WTC11 (cell line): ENCODE results near the gene TMED3. TPM values are rescaled to one million over a fixed set of nuclear protein-coding genes. Genes with fewer than 3 reads are reported as not detected.
"Not testable (repeated sequence)": the region's sequence is repeated elsewhere in the genome, so short reads cannot be mapped to it uniquely, and the experiment has no call there.

Source experiments
- ATAC-seq: fragments of 200-7000 bp; cut with Tn5 transposase; 2 replicates; pipeline ENCODE4 v1.10.0; 2021; ENCODE audit warnings: mild to moderate bottlenecking, moderate library complexity
- CTCF ChIA-PET: fragments of 300-600 bp; sonication (Branson Sonifier 250); formaldehyde crosslinking; loops from one replicate; lab custom pipeline; 2021; ENCODE audit warnings: antibody characterized with exemption; lab: Charles Lee
- POLR2A ChIA-PET: fragments of 350-600 bp; sonication (Branson Sonifier 250); formaldehyde crosslinking; loops from one replicate; lab custom pipeline; 2021; ENCODE audit warnings: antibody characterized with exemption; lab: Charles Lee
- DNase-seq: peaks from one replicate; pipeline ENCODE4 v3.0.0; 2021; ENCODE audit warnings: low spot score
- H3K27ac Mint-ChIP-seq: 2 replicates; pipeline ENCODE4 v1.8.0; 2021; ENCODE audit warnings: mixed read lengths
- H3K27me3 Mint-ChIP-seq: 2 replicates; pipeline ENCODE4 v1.8.0; 2021; ENCODE audit warnings: low read depth, mild to moderate bottlenecking, moderate library complexity, mixed read lengths
- H3K36me3 Mint-ChIP-seq: 2 replicates; pipeline ENCODE4 v1.8.0; 2021; ENCODE audit warnings: mixed read lengths
- H3K4me1 Mint-ChIP-seq: 2 replicates; pipeline ENCODE4 v1.8.0; 2022; ENCODE audit warnings: mixed read lengths
- H3K4me3 Mint-ChIP-seq: 2 replicates; pipeline ENCODE4 v1.8.0; 2021; ENCODE audit warnings: mild to moderate bottlenecking, moderate library complexity, mixed read lengths
- H3K9me3 Mint-ChIP-seq: 2 replicates; pipeline ENCODE4 v1.8.0; 2021; ENCODE audit warnings: mixed read lengths
- GTF2I ChIP-seq: fragments of 250-450 bp; sonication (Bioruptor Pico); conservative IDR thresholded peaks from 2 replicates; pipeline ENCODE4 v1.4.0; 2021; ENCODE audit warnings: mild to moderate bottlenecking
- IRF2 ChIP-seq: sonication (generic); formaldehyde crosslinking; IDR thresholded peaks from 2 replicates; pipeline ENCODE4 v1.8.0; 2022; ENCODE audit warnings: low read depth, missing genetic modification reagents, borderline replicate concordance
- NR2C2 ChIP-seq: sonication (generic); formaldehyde crosslinking; IDR thresholded peaks from 2 replicates; pipeline ENCODE4 v1.8.0; 2022; ENCODE audit warnings: mild to moderate bottlenecking, missing genetic modification reagents
- OVOL2 ChIP-seq: fragments of 250-450 bp; sonication (Bioruptor Pico); IDR thresholded peaks from 2 replicates; pipeline ENCODE4 v1.9.0; 2021; ENCODE audit warnings: mild to moderate bottlenecking, borderline replicate concordance
- PRRX2 ChIP-seq: fragments of 250-450 bp; sonication (Bioruptor Pico); IDR thresholded peaks from 2 replicates; pipeline ENCODE4 v1.8.0; 2021; ENCODE audit warnings: mild to moderate bottlenecking
- TCF7 ChIP-seq: sonication (generic); formaldehyde crosslinking; IDR thresholded peaks from 2 replicates; pipeline ENCODE4 v1.8.0; 2022; ENCODE audit warnings: mild to moderate bottlenecking, low read depth, missing genetic modification reagents, moderate library complexity
- ZNF232 ChIP-seq: sonication (generic); formaldehyde crosslinking; IDR thresholded peaks from 2 replicates; pipeline ENCODE4 v1.8.0; 2022; ENCODE audit warnings: mild to moderate bottlenecking, missing genetic modification reagents
- total RNA-seq: library from RNA; stranded (reverse); gene quantifications from 3 replicates; pipeline ENCODE4 v1.2.3, GENCODE V29; 2021
- TF ChIP-seq, protein P1 (sequence below): sonication (generic); formaldehyde crosslinking; IDR thresholded peaks from 2 replicates; pipeline ENCODE4 v1.8.0; 2022; ENCODE audit warnings: mild to moderate bottlenecking, missing genetic modification reagents
- TF ChIP-seq, protein P2 (sequence below): sonication (generic); formaldehyde crosslinking; IDR thresholded peaks from 2 replicates; pipeline ENCODE4 v1.8.1; 2023; ENCODE audit warnings: mild to moderate bottlenecking, missing genetic modification reagents
- TF ChIP-seq, protein P3 (sequence below): sonication (generic); formaldehyde crosslinking; IDR thresholded peaks from 2 replicates; pipeline ENCODE4 v1.8.0; 2023; ENCODE audit warnings: mild to moderate bottlenecking, missing genetic modification reagents
- TF ChIP-seq, protein P4 (sequence below): sonication (generic); formaldehyde crosslinking; IDR thresholded peaks from 2 replicates; pipeline ENCODE4 v1.8.1; 2023; ENCODE audit warnings: mild to moderate bottlenecking, missing genetic modification reagents, borderline replicate concordance
- TF ChIP-seq, protein P5 (sequence below): sonication (generic); formaldehyde crosslinking; IDR thresholded peaks from 2 replicates; pipeline ENCODE4 v1.8.1; 2022; ENCODE audit warnings: missing genetic modification reagents, borderline replicate concordance

TMED3 gene
- total RNA-seq, 1 experiment from 2014 or later: 51.2 TPM

GRCh38 chr15:79315623-79316328, 4.9 kb downstream of the TMED3 start:
- peaks cover 12% of the 10 kb centered on the region for H3K4me1 Mint-ChIP-seq
- ATAC-seq (no peak), DNase-seq (no peak)
- no peaks in the 10 kb centered on the region for H3K27me3 Mint-ChIP-seq
- TF ChIP-seq GTF2I (CRISPR knock-in tag): no peak
- TF ChIP-seq PRRX2: no peak
- H3K4me3 Mint-ChIP-seq: no peak overlapping the region
- ChIA-PET POLR2A (no interaction called here), CTCF (interaction anchor here (0.6 kb wide), 1 partner anchor 395 kb away, joined by 3 read pairs; no protein-coding TSS in a partner anchor)
- H3K9me3 Mint-ChIP-seq: peaks cover 22% of the 10 kb centered on the region
- H3K27ac Mint-ChIP-seq: no peak overlapping the region
- H3K36me3 Mint-ChIP-seq: peaks cover 73% of the 10 kb centered on the region

- H3K36me3 Mint-ChIP-seq: peaks cover 83% of the 10 kb centered on the region
- ChIA-PET POLR2A (no interaction called here), CTCF (no interaction called here)
- TF ChIP-seq NR2C2 (CRISPR knock-in tag) (no peak), IRF2 (CRISPR knock-in tag) (no peak), OVOL2 (CRISPR knock-in tag) (no peak), TCF7 (CRISPR knock-in tag) (no peak), ZNF232 (no peak)
- TF ChIP-seq, protein P1, sequence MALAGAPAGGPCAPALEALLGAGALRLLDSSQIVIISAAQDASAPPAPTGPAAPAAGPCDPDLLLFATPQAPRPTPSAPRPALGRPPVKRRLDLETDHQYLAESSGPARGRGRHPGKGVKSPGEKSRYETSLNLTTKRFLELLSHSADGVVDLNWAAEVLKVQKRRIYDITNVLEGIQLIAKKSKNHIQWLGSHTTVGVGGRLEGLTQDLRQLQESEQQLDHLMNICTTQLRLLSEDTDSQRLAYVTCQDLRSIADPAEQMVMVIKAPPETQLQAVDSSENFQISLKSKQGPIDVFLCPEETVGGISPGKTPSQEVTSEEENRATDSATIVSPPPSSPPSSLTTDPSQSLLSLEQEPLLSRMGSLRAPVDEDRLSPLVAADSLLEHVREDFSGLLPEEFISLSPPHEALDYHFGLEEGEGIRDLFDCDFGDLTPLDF (CRISPR knock-in tag): no peak
- TF ChIP-seq, protein P2, sequence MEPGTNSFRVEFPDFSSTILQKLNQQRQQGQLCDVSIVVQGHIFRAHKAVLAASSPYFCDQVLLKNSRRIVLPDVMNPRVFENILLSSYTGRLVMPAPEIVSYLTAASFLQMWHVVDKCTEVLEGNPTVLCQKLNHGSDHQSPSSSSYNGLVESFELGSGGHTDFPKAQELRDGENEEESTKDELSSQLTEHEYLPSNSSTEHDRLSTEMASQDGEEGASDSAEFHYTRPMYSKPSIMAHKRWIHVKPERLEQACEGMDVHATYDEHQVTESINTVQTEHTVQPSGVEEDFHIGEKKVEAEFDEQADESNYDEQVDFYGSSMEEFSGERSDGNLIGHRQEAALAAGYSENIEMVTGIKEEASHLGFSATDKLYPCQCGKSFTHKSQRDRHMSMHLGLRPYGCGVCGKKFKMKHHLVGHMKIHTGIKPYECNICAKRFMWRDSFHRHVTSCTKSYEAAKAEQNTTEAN (CRISPR knock-in tag): no peak
- TF ChIP-seq, protein P3, sequence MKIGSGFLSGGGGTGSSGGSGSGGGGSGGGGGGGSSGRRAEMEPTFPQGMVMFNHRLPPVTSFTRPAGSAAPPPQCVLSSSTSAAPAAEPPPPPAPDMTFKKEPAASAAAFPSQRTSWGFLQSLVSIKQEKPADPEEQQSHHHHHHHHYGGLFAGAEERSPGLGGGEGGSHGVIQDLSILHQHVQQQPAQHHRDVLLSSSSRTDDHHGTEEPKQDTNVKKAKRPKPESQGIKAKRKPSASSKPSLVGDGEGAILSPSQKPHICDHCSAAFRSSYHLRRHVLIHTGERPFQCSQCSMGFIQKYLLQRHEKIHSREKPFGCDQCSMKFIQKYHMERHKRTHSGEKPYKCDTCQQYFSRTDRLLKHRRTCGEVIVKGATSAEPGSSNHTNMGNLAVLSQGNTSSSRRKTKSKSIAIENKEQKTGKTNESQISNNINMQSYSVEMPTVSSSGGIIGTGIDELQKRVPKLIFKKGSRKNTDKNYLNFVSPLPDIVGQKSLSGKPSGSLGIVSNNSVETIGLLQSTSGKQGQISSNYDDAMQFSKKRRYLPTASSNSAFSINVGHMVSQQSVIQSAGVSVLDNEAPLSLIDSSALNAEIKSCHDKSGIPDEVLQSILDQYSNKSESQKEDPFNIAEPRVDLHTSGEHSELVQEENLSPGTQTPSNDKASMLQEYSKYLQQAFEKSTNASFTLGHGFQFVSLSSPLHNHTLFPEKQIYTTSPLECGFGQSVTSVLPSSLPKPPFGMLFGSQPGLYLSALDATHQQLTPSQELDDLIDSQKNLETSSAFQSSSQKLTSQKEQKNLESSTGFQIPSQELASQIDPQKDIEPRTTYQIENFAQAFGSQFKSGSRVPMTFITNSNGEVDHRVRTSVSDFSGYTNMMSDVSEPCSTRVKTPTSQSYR (CRISPR knock-in tag): no peak
- TF ChIP-seq, protein P4, sequence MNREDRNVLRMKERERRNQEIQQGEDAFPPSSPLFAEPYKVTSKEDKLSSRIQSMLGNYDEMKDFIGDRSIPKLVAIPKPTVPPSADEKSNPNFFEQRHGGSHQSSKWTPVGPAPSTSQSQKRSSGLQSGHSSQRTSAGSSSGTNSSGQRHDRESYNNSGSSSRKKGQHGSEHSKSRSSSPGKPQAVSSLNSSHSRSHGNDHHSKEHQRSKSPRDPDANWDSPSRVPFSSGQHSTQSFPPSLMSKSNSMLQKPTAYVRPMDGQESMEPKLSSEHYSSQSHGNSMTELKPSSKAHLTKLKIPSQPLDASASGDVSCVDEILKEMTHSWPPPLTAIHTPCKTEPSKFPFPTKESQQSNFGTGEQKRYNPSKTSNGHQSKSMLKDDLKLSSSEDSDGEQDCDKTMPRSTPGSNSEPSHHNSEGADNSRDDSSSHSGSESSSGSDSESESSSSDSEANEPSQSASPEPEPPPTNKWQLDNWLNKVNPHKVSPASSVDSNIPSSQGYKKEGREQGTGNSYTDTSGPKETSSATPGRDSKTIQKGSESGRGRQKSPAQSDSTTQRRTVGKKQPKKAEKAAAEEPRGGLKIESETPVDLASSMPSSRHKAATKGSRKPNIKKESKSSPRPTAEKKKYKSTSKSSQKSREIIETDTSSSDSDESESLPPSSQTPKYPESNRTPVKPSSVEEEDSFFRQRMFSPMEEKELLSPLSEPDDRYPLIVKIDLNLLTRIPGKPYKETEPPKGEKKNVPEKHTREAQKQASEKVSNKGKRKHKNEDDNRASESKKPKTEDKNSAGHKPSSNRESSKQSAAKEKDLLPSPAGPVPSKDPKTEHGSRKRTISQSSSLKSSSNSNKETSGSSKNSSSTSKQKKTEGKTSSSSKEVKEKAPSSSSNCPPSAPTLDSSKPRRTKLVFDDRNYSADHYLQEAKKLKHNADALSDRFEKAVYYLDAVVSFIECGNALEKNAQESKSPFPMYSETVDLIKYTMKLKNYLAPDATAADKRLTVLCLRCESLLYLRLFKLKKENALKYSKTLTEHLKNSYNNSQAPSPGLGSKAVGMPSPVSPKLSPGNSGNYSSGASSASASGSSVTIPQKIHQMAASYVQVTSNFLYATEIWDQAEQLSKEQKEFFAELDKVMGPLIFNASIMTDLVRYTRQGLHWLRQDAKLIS (CRISPR knock-in tag): no peak
- TF ChIP-seq, protein P5, sequence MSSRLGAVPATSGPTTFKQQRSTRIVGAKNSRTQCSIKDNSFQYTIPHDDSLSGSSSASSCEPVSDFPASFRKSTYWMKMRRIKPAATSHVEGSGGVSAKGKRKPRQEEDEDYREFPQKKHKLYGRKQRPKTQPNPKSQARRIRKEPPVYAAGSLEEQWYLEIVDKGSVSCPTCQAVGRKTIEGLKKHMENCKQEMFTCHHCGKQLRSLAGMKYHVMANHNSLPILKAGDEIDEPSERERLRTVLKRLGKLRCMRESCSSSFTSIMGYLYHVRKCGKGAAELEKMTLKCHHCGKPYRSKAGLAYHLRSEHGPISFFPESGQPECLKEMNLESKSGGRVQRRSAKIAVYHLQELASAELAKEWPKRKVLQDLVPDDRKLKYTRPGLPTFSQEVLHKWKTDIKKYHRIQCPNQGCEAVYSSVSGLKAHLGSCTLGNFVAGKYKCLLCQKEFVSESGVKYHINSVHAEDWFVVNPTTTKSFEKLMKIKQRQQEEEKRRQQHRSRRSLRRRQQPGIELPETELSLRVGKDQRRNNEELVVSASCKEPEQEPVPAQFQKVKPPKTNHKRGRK (CRISPR knock-in tag): no peak
- peaks cover 9% of the 10 kb centered on the region for H3K4me1 Mint-ChIP-seq
- H3K27me3 Mint-ChIP-seq: no peaks in the 10 kb centered on the region
- H3K4me3 Mint-ChIP-seq: no peak overlapping the region
- ATAC-seq (no peak), DNase-seq (no peak)
- no peak overlapping the region for H3K27ac Mint-ChIP-seq
- H3K9me3 Mint-ChIP-seq: peaks cover 22% of the 10 kb centered on the region
These were observed 6.0 kb downstream of the TMED3 start for GRCh38 chr15:79316864-79317263.

DNA sequence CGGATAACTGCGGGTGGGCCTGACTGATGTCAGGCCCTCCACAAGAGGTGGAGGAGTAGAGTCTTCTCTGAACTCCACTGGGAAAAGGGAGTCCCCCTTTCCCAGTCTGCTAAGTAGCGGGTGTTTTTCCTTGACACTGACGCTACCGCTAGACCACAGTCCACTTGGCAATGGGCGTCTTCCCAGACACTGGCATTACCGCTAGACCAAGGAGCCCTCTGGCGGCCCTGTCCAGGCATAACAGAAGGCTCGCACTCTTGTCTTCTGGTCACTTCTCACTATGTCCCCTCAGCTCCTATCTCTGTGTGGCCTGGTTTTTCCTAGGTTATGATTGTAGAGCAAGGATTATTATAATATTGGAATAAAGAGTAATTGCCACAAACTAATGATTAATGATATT, 9.1 kb downstream of the TMED3 start:
- ATAC-seq, H3K4me3 Mint-ChIP-seq, H3K27me3 Mint-ChIP-seq, H3K4me1 Mint-ChIP-seq, H3K27ac Mint-ChIP-seq, POLR2A ChIA-PET, CTCF ChIA-PET: not testable (repeated sequence)
- peaks cover 22% of the 10 kb centered on the region for H3K9me3 Mint-ChIP-seq
- peak; percentile 56 for DNase-seq
- peaks cover 80% of the 10 kb centered on the region for H3K36me3 Mint-ChIP-seq
